H1 (cell line): ENCODE measurements around the gene CLDN14. TPM values are rescaled to one million over a fixed set of nuclear protein-coding genes. Genes with fewer than 3 reads are reported as not detected.

Experiments
- CTCF ChIA-PET: fragments of 300-600 bp; sonication (Branson Sonifier 250); formaldehyde crosslinking; loops from one replicate; lab custom pipeline; 2021; ENCODE audit not compliant: partially characterized antibody; lab: Charles Lee
- POLR2A ChIA-PET: fragments of 300-600 bp; sonication (Branson Sonifier 250); formaldehyde crosslinking; loops from one replicate; lab custom pipeline; 2021; ENCODE audit warnings: inconsistent platforms; ENCODE audit not compliant: partially characterized antibody; lab: Charles Lee
- DNase-seq, 2 experiments: peaks; one replicate each; pipeline versions ENCODE4 v3.0.0 to v3.0.0-alpha.2; 2010 to 2022; ENCODE audit warnings: low spot score in 2 of 2, low read depth in 1 of 2, mixed read lengths in 1 of 2
- FAIRE-seq: peaks from 2 replicates; lab custom pipeline; 2011; peaks lifted over from hg19 to GRCh38; lab: Jason Lieb, UNC
- H2AFZ ChIP-seq: 2 replicates; pipeline ENCODE4 v1.8.1; 2012; ENCODE audit warnings: low read length, inconsistent platforms
- H2AK5ac ChIP-seq: 2 replicates; pipeline ENCODE4 v1.6.1; 2013; ENCODE audit warnings: low read depth, low read length
- H2BK120ac ChIP-seq: replicated peaks from 2 replicates; pipeline ENCODE3; 2013; ENCODE audit warnings: low read depth, low read length, inconsistent platforms
- H2BK12ac ChIP-seq: 2 replicates; pipeline ENCODE4 v1.6.1; 2013; ENCODE audit warnings: low read depth, low read length
- H2BK15ac ChIP-seq: 2 replicates; pipeline ENCODE4 v1.6.1; 2013; ENCODE audit warnings: low read length
- H2BK20ac ChIP-seq: 2 replicates; pipeline ENCODE4 v1.6.1; 2013; ENCODE audit warnings: low read length
- H2BK5ac ChIP-seq: 2 replicates; pipeline ENCODE4 v1.6.1; 2013; ENCODE audit warnings: low read depth, low read length
- H3K14ac ChIP-seq: 2 replicates; pipeline ENCODE4 v1.6.1; 2013; ENCODE audit warnings: inconsistent platforms; ENCODE audit not compliant: insufficient read length
- H3K18ac ChIP-seq: 2 replicates; pipeline ENCODE4 v1.6.1; 2013; ENCODE audit warnings: low read length; ENCODE audit errors: extremely low read depth
- H3K23ac ChIP-seq: 2 replicates; pipeline ENCODE4 v1.6.1; 2013; ENCODE audit warnings: inconsistent platforms; ENCODE audit not compliant: insufficient read length
- H3K23me2 ChIP-seq: 2 replicates; pipeline ENCODE4 v1.6.1; 2013; ENCODE audit warnings: low read depth, low read length
- H3K27ac ChIP-seq: 2 replicates; pipeline ENCODE4 v1.6.1; 2011; ENCODE audit warnings: low read depth, low read length, inconsistent platforms
- H3K27me3 ChIP-seq, 4 experiments: replicated peaks in 1 of 4; 1 replicate in 1 of 4; 2 replicates in 3 of 4; pipeline versions ENCODE4 v1.6.1 to v1.8.1; 2011 to 2013; ENCODE audit warnings: low read length in 3 of 4, mild to moderate bottlenecking in 3 of 4, inconsistent platforms in 2 of 4, mixed read lengths in 2 of 4, moderate library complexity in 1 of 4; ENCODE audit not compliant: control insufficient read depth in 3 of 4, insufficient read depth in 3 of 4; ENCODE audit errors: extremely low read depth in 1 of 4
- H3K36me3 ChIP-seq, 4 experiments: 2 replicates each; pipeline versions ENCODE4 v1.6.1 to v1.8.1; 2011 to 2013; ENCODE audit warnings: mild to moderate bottlenecking in 4 of 4, low read length in 3 of 4, moderate library complexity in 2 of 4, control low read depth in 1 of 4, inconsistent platforms in 1 of 4; ENCODE audit not compliant: insufficient read depth in 4 of 4, control insufficient read depth in 2 of 4
- H3K4ac ChIP-seq: replicated peaks from 2 replicates; pipeline ENCODE3; 2013; ENCODE audit warnings: low read length, low read depth, mixed read lengths, inconsistent platforms; ENCODE audit not compliant: insufficient read length
- H3K4me1 ChIP-seq, 4 experiments: replicated peaks in 1 of 4; 1 replicate in 1 of 4; 2 replicates in 3 of 4; pipeline versions ENCODE4 v1.6.1 to v1.8.1; 2011 to 2013; ENCODE audit warnings: low read length in 3 of 4, inconsistent platforms in 2 of 4, mixed read lengths in 1 of 4; ENCODE audit not compliant: insufficient read depth in 4 of 4, control insufficient read depth in 3 of 4
- H3K4me2 ChIP-seq, 2 experiments: 2 replicates each; pipeline versions ENCODE4 v1.6.1 to v1.8.1; 2011 to 2013; ENCODE audit warnings: low read depth in 2 of 2, low read length in 2 of 2, control low read depth in 1 of 2, inconsistent platforms in 1 of 2, mild to moderate bottlenecking in 1 of 2; ENCODE audit not compliant: insufficient read depth in 1 of 2
- H3K4me3 ChIP-seq, 4 experiments: fragments of 200-600, 300-600 bp in 1 of 4; sonication (generic), shearing (Covaris generic), sonication (Bioruptor Twin) in 1 of 4; 2 replicates each; pipeline versions ENCODE4 v1.5.1 to v1.8.1; 2011 to 2016; ENCODE audit warnings: low read length in 4 of 4, low read depth in 3 of 4, control low read depth in 2 of 4, inconsistent platforms in 2 of 4, mild to moderate bottlenecking in 2 of 4, mixed read lengths in 1 of 4, moderate library complexity in 1 of 4; ENCODE audit not compliant: insufficient read depth in 2 of 4; ENCODE audit errors: extremely low read depth in 1 of 4
- H3K56ac ChIP-seq: replicated peaks from 2 replicates; pipeline ENCODE3; 2013; ENCODE audit warnings: low read depth, mild to moderate bottlenecking, mixed read lengths, low read length, inconsistent platforms; ENCODE audit not compliant: insufficient read length
- H3K79me1 ChIP-seq: 2 replicates; pipeline ENCODE4 v1.6.1; 2013; ENCODE audit warnings: low read depth, low read length, control low read depth
- H3K79me2 ChIP-seq, 2 experiments: 2 replicates each; pipeline versions ENCODE4 v1.6.1 to v1.8.1; 2012 to 2013; ENCODE audit warnings: low read length in 2 of 2, mild to moderate bottlenecking in 2 of 2, inconsistent platforms in 1 of 2; ENCODE audit not compliant: insufficient read depth in 2 of 2, control insufficient read depth in 1 of 2
- H3K9ac ChIP-seq, 4 experiments: replicated peaks in 1 of 4; 1 replicate in 1 of 4; 2 replicates in 3 of 4; pipeline versions ENCODE4 v1.6.1 to v1.8.1; 2011 to 2013; ENCODE audit warnings: low read depth in 3 of 4, low read length in 3 of 4, control low read depth in 2 of 4, mild to moderate bottlenecking in 2 of 4, moderate library complexity in 2 of 4, inconsistent platforms in 1 of 4; ENCODE audit errors: extremely low read depth in 1 of 4
- H3K9me3 ChIP-seq, 2 experiments: 2 replicates each; pipeline versions ENCODE4 v1.6.1 to v1.8.1; 2012 to 2013; ENCODE audit warnings: mild to moderate bottlenecking in 2 of 2, moderate library complexity in 2 of 2, control low read depth in 1 of 2, inconsistent platforms in 1 of 2, low read depth in 1 of 2, low read length in 1 of 2, mixed read lengths in 1 of 2; ENCODE audit not compliant: insufficient read depth in 2 of 2
- H4K20me1 ChIP-seq, 2 experiments: replicated peaks in 1 of 2; 2 replicates each; pipeline versions ENCODE3 to v1.8.1; 2011 to 2013; ENCODE audit warnings: inconsistent platforms in 2 of 2, low read length in 2 of 2, mild to moderate bottlenecking in 1 of 2; ENCODE audit not compliant: insufficient read depth in 2 of 2, control insufficient read depth in 1 of 2
- H4K5ac ChIP-seq: 2 replicates; pipeline ENCODE4 v1.6.1; 2013; ENCODE audit warnings: low read length, low read depth, mixed read lengths, inconsistent platforms; ENCODE audit not compliant: insufficient read length
- H4K8ac ChIP-seq: 2 replicates; pipeline ENCODE4 v1.8.0; 2013; ENCODE audit warnings: mild to moderate bottlenecking, moderate library complexity, low read length, inconsistent platforms; ENCODE audit not compliant: insufficient read depth; ENCODE audit errors: extremely low read depth
- H4K91ac ChIP-seq: replicated peaks from 2 replicates; pipeline ENCODE3; 2013; ENCODE audit warnings: low read length, mixed read lengths, inconsistent platforms; ENCODE audit not compliant: insufficient read length
- ATF2 ChIP-seq: IDR thresholded peaks from 2 replicates; pipeline ENCODE4 v1.6.1; 2012; ENCODE audit warnings: low read length, inconsistent platforms
- ATF3 ChIP-seq: IDR thresholded peaks from 2 replicates; pipeline ENCODE4 v1.6.1; 2011; ENCODE audit warnings: low read depth, mild to moderate bottlenecking, low read length; ENCODE audit not compliant: insufficient read depth
- BACH1 ChIP-seq: IDR thresholded peaks from 2 replicates; pipeline ENCODE4 v1.6.1; 2012; ENCODE audit warnings: low read length, improper control_type of control experiment
- BRCA1 ChIP-seq: IDR thresholded peaks from 2 replicates; pipeline ENCODE4 v1.6.1; 2012; ENCODE audit warnings: low read depth, low read length, improper control_type of control experiment
- CEBPB ChIP-seq: IDR thresholded peaks from 2 replicates; pipeline ENCODE4 v1.6.1; 2012; ENCODE audit warnings: low read depth, low read length
- EZH2 ChIP-seq: fragments of 200-600 bp; sonication (generic); IDR thresholded peaks from 2 replicates; pipeline ENCODE4 v1.7.1; 2012; ENCODE audit warnings: low read depth, mild to moderate bottlenecking, moderate library complexity, low read length, inconsistent platforms; ENCODE audit not compliant: severe bottlenecking
- MAFK ChIP-seq: IDR thresholded peaks from 2 replicates; pipeline ENCODE4 v1.6.1; 2012; ENCODE audit warnings: low read depth, mild to moderate bottlenecking, improper control_type of control experiment, low read length
- NRF1 ChIP-seq: IDR thresholded peaks from 2 replicates; pipeline ENCODE4 v1.6.1; 2011; ENCODE audit warnings: mild to moderate bottlenecking, low read depth, low read length, improper control_type of control experiment
- POLR2A ChIP-seq, 2 experiments: IDR thresholded peaks; 1 replicate in 1 of 2; 2 replicates in 1 of 2; pipeline ENCODE4 v1.6.1; 2011; ENCODE audit warnings: low read depth in 2 of 2, low read length in 2 of 2, mild to moderate bottlenecking in 2 of 2; ENCODE audit errors: control extremely low read depth in 1 of 2
- RXRA ChIP-seq: IDR thresholded peaks from 2 replicates; pipeline ENCODE4 v1.6.1; 2011; ENCODE audit warnings: low read depth, mild to moderate bottlenecking, low read length, moderate library complexity; ENCODE audit not compliant: insufficient read depth
- SRF ChIP-seq: IDR thresholded peaks from 2 replicates; pipeline ENCODE4 v1.6.1; 2011; ENCODE audit warnings: mild to moderate bottlenecking, low read depth, low read length, moderate library complexity
- TAF1 ChIP-seq: IDR thresholded peaks from 2 replicates; pipeline ENCODE4 v1.6.1; 2011; ENCODE audit warnings: mild to moderate bottlenecking, low read depth, low read length
- ZNF274 ChIP-seq: IDR thresholded peaks from 2 replicates; pipeline ENCODE4 v1.7.0; 2012; ENCODE audit warnings: low read length, borderline replicate concordance; ENCODE audit errors: extremely low read depth
- WGBS, 2 experiments: shearing (Covaris generic) in 1 of 2; methylation state at CpG; one replicate each; pipeline versions ENCODE4 v1.1.6 to v1.1.7; 2013 to 2015; ENCODE audit warnings: low lambda C conversion rate in 2 of 2, mixed read lengths in 2 of 2, inconsistent platforms in 1 of 2, low coverage in 1 of 2, missing lambda C conversion rate in 1 of 2; ENCODE audit not compliant: insufficient replicate concordance in 2 of 2, insufficient coverage in 1 of 2, insufficient read length in 1 of 2; ENCODE audit errors: extremely low coverage in 1 of 2, missing lambda C conversion rate in 1 of 2; 5-methylcytosine and 5-hydroxymethylcytosine counted together
- polyA plus RNA-seq, 7 experiments: library from polyadenylated mRNA; depleted of rRNA in 3 of 7; stranded (reverse) in 5 of 7; unstranded in 2 of 7; fragments of >200 nt in 5 of 7; fragments of 200-250 nt in 2 of 7; gene quantifications; 1 replicate in 5 of 7; 2 replicates in 1 of 7; 4 replicates in 1 of 7; pipeline versions ENCODE4 v1.2.1 to v1.2.3, GENCODE V29; 2011 to 2013; ENCODE audit warnings: missing spikeins in 2 of 7, mixed read lengths in 2 of 7
- total RNA-seq: library from RNA; stranded (reverse); fragmentation: NEBNext Ultra II Directional; extraction: Animal tissue kit (Norgen Biotek cat#: 25700); gene quantifications from 2 replicates; pipeline ENCODE4 v1.2.1, GENCODE V29; 2021

CLDN14 gene
- total and polyA plus RNA-seq, 2 of the 8 experiments (the other 6 are each of a cell fraction or from before 2014, with no cell fraction given) = 0.08 TPM; not detected in 1

DNA sequence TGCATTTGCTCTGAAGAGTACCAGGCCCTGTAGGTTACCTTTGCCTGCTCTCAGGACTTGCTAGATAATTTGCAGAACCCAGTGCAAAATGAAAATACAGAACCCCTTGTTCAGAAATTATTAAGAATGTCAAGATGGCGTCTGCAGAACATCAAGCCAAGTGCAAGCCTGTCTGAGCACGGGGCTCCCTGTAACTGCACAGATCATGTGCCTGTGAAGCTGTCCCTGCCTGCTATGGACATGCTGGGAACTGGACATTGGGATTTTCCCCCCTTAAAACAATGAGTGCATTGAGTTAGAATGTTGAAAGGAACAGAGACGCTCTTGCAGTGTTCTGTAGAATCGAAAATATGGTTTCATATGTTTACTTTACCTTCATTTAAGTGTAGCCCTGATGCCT, 2.9 kb downstream of the CLDN14 start:
- H2BK12ac ChIP-seq = no peak overlapping the region
- no peak overlapping the region for H4K5ac ChIP-seq
- H4K8ac ChIP-seq = no peak overlapping the region
- ChIA-PET POLR2A (interaction anchor here (0.6 kb wide), 1 partner anchor 26 kb away, joined by 4 read pairs; no protein-coding TSS in a partner anchor), CTCF (interaction anchor here (0.7 to 3.6 kb wide), 8 partner anchors 16 to 216 kb away, joined by 3 to 19 read pairs (median 4); no protein-coding TSS in a partner anchor)
- H3K79me1 ChIP-seq = no peaks in the 10 kb centered on the region
- no peak overlapping the region for H3K14ac ChIP-seq
- no peak overlapping the region for H2BK15ac ChIP-seq
- H2AFZ ChIP-seq = no peak overlapping the region
- H3K4me1 ChIP-seq = no peaks in the 10 kb centered on the region
- H4K20me1 ChIP-seq = no peaks in the 10 kb centered on the region
- no peak overlapping the region for H2AK5ac ChIP-seq
- no peaks in the 10 kb centered on the region for H3K36me3 ChIP-seq
- no peak for DNase-seq
- H3K23ac ChIP-seq = no peak overlapping the region
- no peaks in the 10 kb centered on the region for H3K9me3 ChIP-seq
- no peak overlapping the region for H3K4me3 ChIP-seq
- H3K4me2 ChIP-seq = no peak overlapping the region
- no peaks in the 10 kb centered on the region for H3K23me2 ChIP-seq
- no peak overlapping the region for H2BK20ac ChIP-seq
- no peak overlapping the region for H3K18ac ChIP-seq
- no peaks in the 10 kb centered on the region for H3K27me3 ChIP-seq
- H3K56ac ChIP-seq = no peak overlapping the region
- FAIRE-seq = no peak
- 90% methylated on average over 4 of the region's 4 CpGs; no CpG with 5 or more reads in 1 of the 2 experiments for WGBS, 2 experiments
- H3K27ac ChIP-seq = no peak overlapping the region
- H3K79me2 ChIP-seq = no peaks in the 10 kb centered on the region
- H4K91ac ChIP-seq = no peak overlapping the region
- no peak overlapping the region for H3K4ac ChIP-seq
- no peak overlapping the region for H2BK120ac ChIP-seq
- no peak overlapping the region for H3K9ac ChIP-seq
- no peak overlapping the region for H2BK5ac ChIP-seq
- TF ChIP-seq NRF1 = no peak
- TF ChIP-seq ATF3 = no peak
- no peak for TF ChIP-seq BRCA1
- TF ChIP-seq EZH2 = no peak
- TF ChIP-seq RXRA = no peak
- TF ChIP-seq ZNF274 = no peak
- TF ChIP-seq POLR2A (IDR thresholded peaks at IDR 0.05; ENCODE audit: control extremely low read depth in 1 of 2, low read depth in 2 of 2, low read length in 2 of 2) = no peak
- TF ChIP-seq TAF1 = no peak
- no peak for TF ChIP-seq CEBPB
- TF ChIP-seq BACH1 = no peak
- TF ChIP-seq SRF = no peak
- TF ChIP-seq ATF2 = no peak
- TF ChIP-seq MAFK = no peak
